MM.1S (cell line): ENCODE data around the gene CCDC86.

Experiments
- EZH2 ChIP-seq: fragments of 300-600 bp; sonication (generic); optimal IDR thresholded peaks from 2 replicates; pipeline ENCODE3; 2017; ENCODE audit warnings: low read depth, mild to moderate bottlenecking, antibody characterized with exemption, low read length, mixed read lengths
- TF ChIP-seq, protein P1 (sequence below): fragments of 300-600 bp; sonication (generic); IDR thresholded peaks from 2 replicates; pipeline ENCODE4 v1.5.1; 2016; ENCODE audit warnings: antibody characterized with exemption, low read length, mixed read lengths

DNA sequence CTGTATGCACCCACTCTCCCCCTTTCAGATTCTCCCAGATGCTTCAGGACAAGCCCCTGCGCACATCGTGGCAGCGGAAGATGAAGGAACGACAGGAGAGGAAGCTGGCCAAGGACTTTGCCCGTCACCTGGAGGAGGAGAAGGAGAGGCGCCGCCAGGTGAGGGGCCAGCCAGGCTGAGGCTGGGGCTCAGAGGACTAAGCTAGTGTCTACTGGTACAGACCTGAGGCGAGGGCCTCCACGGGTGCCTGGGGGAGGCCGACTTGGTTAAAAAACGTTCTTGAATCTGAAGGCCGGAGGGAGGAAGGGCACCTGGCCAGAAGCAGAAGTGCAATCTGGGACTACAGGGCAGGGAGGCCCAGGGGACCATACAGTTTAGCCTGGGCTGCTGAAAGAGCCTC, 6.0 kb downstream of the CCDC86 start:
- TF ChIP-seq, protein P1, sequence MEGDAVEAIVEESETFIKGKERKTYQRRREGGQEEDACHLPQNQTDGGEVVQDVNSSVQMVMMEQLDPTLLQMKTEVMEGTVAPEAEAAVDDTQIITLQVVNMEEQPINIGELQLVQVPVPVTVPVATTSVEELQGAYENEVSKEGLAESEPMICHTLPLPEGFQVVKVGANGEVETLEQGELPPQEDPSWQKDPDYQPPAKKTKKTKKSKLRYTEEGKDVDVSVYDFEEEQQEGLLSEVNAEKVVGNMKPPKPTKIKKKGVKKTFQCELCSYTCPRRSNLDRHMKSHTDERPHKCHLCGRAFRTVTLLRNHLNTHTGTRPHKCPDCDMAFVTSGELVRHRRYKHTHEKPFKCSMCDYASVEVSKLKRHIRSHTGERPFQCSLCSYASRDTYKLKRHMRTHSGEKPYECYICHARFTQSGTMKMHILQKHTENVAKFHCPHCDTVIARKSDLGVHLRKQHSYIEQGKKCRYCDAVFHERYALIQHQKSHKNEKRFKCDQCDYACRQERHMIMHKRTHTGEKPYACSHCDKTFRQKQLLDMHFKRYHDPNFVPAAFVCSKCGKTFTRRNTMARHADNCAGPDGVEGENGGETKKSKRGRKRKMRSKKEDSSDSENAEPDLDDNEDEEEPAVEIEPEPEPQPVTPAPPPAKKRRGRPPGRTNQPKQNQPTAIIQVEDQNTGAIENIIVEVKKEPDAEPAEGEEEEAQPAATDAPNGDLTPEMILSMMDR: no peak
- TF ChIP-seq EZH2: no peak
